HG02943 (cell line): ENCODE data around the gene HOXB6.

Source experiments
- ATAC-seq: cut with Tn5 transposase; IDR thresholded peaks from one replicate; pipeline ENCODE4 v1.9.1; 2021; ENCODE audit warnings: mild to moderate bottlenecking, low read depth, moderate library complexity; ENCODE audit not compliant: unreplicated experiment

Gene HOXB6

GRCh38 chr17:48604770-48605329 is at the start of gene HOXB6:
Gene HOXB6, minus strand, starts transcription at chr17:48604986. Its CDS starts 6,836 bp downstream, at chr17:48598150.
- no peak for ATAC-seq

- ATAC-seq = no peak
Observed at GRCh38 chr17:48649741-48650140, 45.0 kb upstream of the HOXB6 start.

GRCh38 chr17:48647963-48648245 is 43.1 kb upstream of the HOXB6 start:
- ATAC-seq = no peak

GRCh38 chr17:48647103-48647962 is 42.5 kb upstream of the HOXB6 start:
- no peak for ATAC-seq

GRCh38 chr17:48646183-48647102 is 41.7 kb upstream of the HOXB6 start:
- ATAC-seq = no peak

GRCh38 chr17:48645639-48646182 is 40.9 kb upstream of the HOXB6 start:
- no peak for ATAC-seq

GRCh38 chr17:48644910-48645557 is 40.2 kb upstream of the HOXB6 start:
- ATAC-seq = no peak

- ATAC-seq = no peak
Observed at GRCh38 chr17:48644159-48644558, 39.4 kb upstream of the HOXB6 start.

- ATAC-seq = no peak
Observed at GRCh38 chr17:48643697-48644012, 38.9 kb upstream of the HOXB6 start.

GRCh38 chr17:48642843-48643696 is 38.3 kb upstream of the HOXB6 start:
- no peak for ATAC-seq

GRCh38 chr17:48642059-48642842 is 37.5 kb upstream of the HOXB6 start:
- ATAC-seq = no peak

GRCh38 chr17:48641541-48642058 is 36.8 kb upstream of the HOXB6 start:
- ATAC-seq = no peak

- no peak for ATAC-seq
Observed at GRCh38 chr17:48640858-48641180, 36.0 kb upstream of the HOXB6 start.

- no peak for ATAC-seq
Observed at GRCh38 chr17:48639982-48640857, 35.4 kb upstream of the HOXB6 start.

GRCh38 chr17:48639136-48639535 is 34.4 kb upstream of the HOXB6 start:
- ATAC-seq = no peak

- no peak for ATAC-seq
Observed at GRCh38 chr17:48637323-48638260, 32.8 kb upstream of the HOXB6 start.
